Subcutaneous abdominal adipose tissue (tissue), 5 donors: ENCODE measurements around the gene GRM7.

Experiments
- H3K27ac ChIP-seq: one replicate; pipeline ENCODE4 v1.7.0; 2013; ENCODE audit warnings: low read depth, mild to moderate bottlenecking, inconsistent platforms, low read length, moderate library complexity
- H3K27me3 ChIP-seq, 5 donors: one replicate each; pipeline ENCODE4 v1.7.0; 2013; ENCODE audit warnings: low read length in 5 of 5, inconsistent platforms in 1 of 5; ENCODE audit not compliant: control insufficient read depth in 5 of 5, insufficient read depth in 4 of 5
- H3K36me3 ChIP-seq, 5 donors: one replicate each; pipeline ENCODE4 v1.7.0; 2013; ENCODE audit warnings: low read length in 5 of 5; ENCODE audit not compliant: control insufficient read depth in 5 of 5, insufficient read depth in 5 of 5
- H3K4me1 ChIP-seq, 5 donors: one replicate each; pipeline ENCODE4 v1.7.0; 2013; ENCODE audit warnings: low read length in 5 of 5, mild to moderate bottlenecking in 3 of 5, moderate library complexity in 1 of 5; ENCODE audit not compliant: control insufficient read depth in 5 of 5, insufficient read depth in 5 of 5
- H3K4me3 ChIP-seq, 5 donors: one replicate each; pipeline ENCODE4 v1.7.0; 2013; ENCODE audit warnings: low read length in 5 of 5, low read depth in 1 of 5
- H3K9ac ChIP-seq, 5 donors: one replicate each; pipeline ENCODE4 v1.7.0; 2013; ENCODE audit warnings: low read length in 5 of 5, mild to moderate bottlenecking in 4 of 5, moderate library complexity in 3 of 5
- H3K9me3 ChIP-seq, 5 donors: one replicate each; pipeline ENCODE4 v1.7.0; 2013; ENCODE audit warnings: low read length in 5 of 5; ENCODE audit not compliant: control insufficient read depth in 5 of 5
- donor health status: healthy.
- donor health status: healthy.
- donor health status: healthy.
- donor health status: healthy.
- donor health status: healthy.

The GRM7 gene

GRCh38 chr3:7683426-7683825, 822.5 kb downstream of the GRM7 start:
- Histone ChIP-seq H3K9me3 (peaks cover 0 to 7% (median 3%) of the 10 kb centered on the region in 5 donors), H3K27ac (no peak overlapping the region), H3K36me3 (no peaks in the 10 kb centered on the region), H3K4me1 (peaks cover 0 to 7% (median 4%) of the 10 kb centered on the region in 5 donors), H3K27me3 (no peaks in the 10 kb centered on the region), H3K9ac (no peak overlapping the region), H3K4me3 (no peak overlapping the region)

GRCh38 chr3:7684182-7684715, 823.3 kb downstream of the GRM7 start:
- Histone ChIP-seq H3K27me3 (no peaks in the 10 kb centered on the region), H3K36me3 (no peaks in the 10 kb centered on the region), H3K27ac (no peak overlapping the region), H3K4me1 (peaks cover 0 to 7% (median 4%) of the 10 kb centered on the region in 5 donors), H3K9ac (no peak overlapping the region), H3K4me3 (no peak overlapping the region), H3K9me3 (peaks cover 0 to 7% (median 3%) of the 10 kb centered on the region in 5 donors)

- H3K9me3 ChIP-seq = peaks cover 0 to 7% (median 3%) of the 10 kb centered on the region in 5 donors
- no peak overlapping the region for H3K4me3 ChIP-seq
- no peaks in the 10 kb centered on the region for H3K36me3 ChIP-seq
- no peak overlapping the region for H3K9ac ChIP-seq
- peaks cover 0 to 5% (median 2%) of the 10 kb centered on the region in 5 donors for H3K4me1 ChIP-seq
- no peak overlapping the region for H3K27ac ChIP-seq
- H3K27me3 ChIP-seq = no peaks in the 10 kb centered on the region
Observed at GRCh38 chr3:7687428-7688147, 826.7 kb downstream of the GRM7 start.

GRCh38 chr3:7692866-7693265, 832.0 kb downstream of the GRM7 start:
- H3K4me1 ChIP-seq = peaks cover 0 to 3% (median 0%) of the 10 kb centered on the region in 5 donors
- H3K4me3 ChIP-seq = no peak overlapping the region
- no peaks in the 10 kb centered on the region for H3K9me3 ChIP-seq
- H3K27me3 ChIP-seq = no peaks in the 10 kb centered on the region
- H3K36me3 ChIP-seq = no peaks in the 10 kb centered on the region
- H3K27ac ChIP-seq = no peak overlapping the region
- H3K9ac ChIP-seq = no peak overlapping the region

GRCh38 chr3:7693976-7694375, 833.1 kb downstream of the GRM7 start:
- Histone ChIP-seq H3K4me1 (peaks cover 0 to 3% (median 0%) of the 10 kb centered on the region in 5 donors), H3K9me3 (no peaks in the 10 kb centered on the region), H3K4me3 (no peak overlapping the region), H3K27ac (no peak overlapping the region), H3K36me3 (no peaks in the 10 kb centered on the region), H3K27me3 (no peaks in the 10 kb centered on the region), H3K9ac (no peak overlapping the region)

GRCh38 chr3:7695049-7695448, 834.1 kb downstream of the GRM7 start:
- Histone ChIP-seq H3K36me3 (no peaks in the 10 kb centered on the region), H3K9ac (no peak overlapping the region), H3K27me3 (no peaks in the 10 kb centered on the region), H3K4me3 (no peak overlapping the region), H3K27ac (no peak overlapping the region), H3K9me3 (no peaks in the 10 kb centered on the region), H3K4me1 (peaks cover 0 to 3% (median 0%) of the 10 kb centered on the region in 5 donors)

- Histone ChIP-seq H3K36me3 (no peaks in the 10 kb centered on the region), H3K9ac (no peak overlapping the region), H3K27me3 (no peaks in the 10 kb centered on the region), H3K4me3 (no peak overlapping the region), H3K27ac (no peak overlapping the region), H3K9me3 (no peaks in the 10 kb centered on the region), H3K4me1 (peaks cover 0 to 3% (median 0%) of the 10 kb centered on the region in 5 donors)
Observed at GRCh38 chr3:7696320-7696719, 835.4 kb downstream of the GRM7 start.

GRCh38 chr3:7697548-7697947, 836.6 kb downstream of the GRM7 start:
- peaks cover 0 to 3% (median 0%) of the 10 kb centered on the region in 5 donors for H3K4me1 ChIP-seq
- no peaks in the 10 kb centered on the region for H3K27me3 ChIP-seq
- no peaks in the 10 kb centered on the region for H3K9me3 ChIP-seq
- H3K9ac ChIP-seq = no peak overlapping the region
- no peaks in the 10 kb centered on the region for H3K36me3 ChIP-seq
- H3K4me3 ChIP-seq = no peak overlapping the region
- no peak overlapping the region for H3K27ac ChIP-seq

- Histone ChIP-seq H3K4me1 (no peaks in the 10 kb centered on the region), H3K27me3 (no peaks in the 10 kb centered on the region), H3K9ac (no peak overlapping the region), H3K27ac (no peak overlapping the region), H3K4me3 (no peak overlapping the region), H3K36me3 (no peaks in the 10 kb centered on the region), H3K9me3 (no peaks in the 10 kb centered on the region)
Observed at GRCh38 chr3:7700539-7700938, 839.6 kb downstream of the GRM7 start.

DNA sequence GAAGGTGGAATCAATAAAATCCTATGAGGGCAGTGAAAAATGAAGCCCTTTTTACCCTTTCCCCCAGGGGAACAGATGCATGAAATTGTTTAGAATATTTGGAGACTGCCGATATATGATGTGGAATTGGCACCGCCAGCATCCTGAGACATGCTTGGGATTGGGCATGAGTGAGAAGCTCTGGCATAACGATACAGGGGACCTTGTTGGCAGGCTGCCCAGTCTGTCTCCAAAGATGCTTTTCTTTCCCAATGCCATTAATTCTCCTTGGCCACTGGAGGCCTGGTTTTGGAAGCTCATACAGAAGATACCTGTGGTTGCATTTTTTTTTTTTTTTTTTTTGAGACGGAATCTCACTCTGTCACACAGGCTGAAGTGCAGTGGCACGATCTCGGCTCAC, 840.1 kb downstream of the GRM7 start:
- Histone ChIP-seq H3K9ac (no peak overlapping the region), H3K27ac (no peak overlapping the region), H3K4me1 (no peaks in the 10 kb centered on the region), H3K9me3 (no peaks in the 10 kb centered on the region), H3K36me3 (no peaks in the 10 kb centered on the region), H3K4me3 (no peak overlapping the region), H3K27me3 (no peaks in the 10 kb centered on the region)
